GM23338 (cell line): ENCODE data around the gene ETHE1. TPM values are rescaled to one million over a fixed set of nuclear protein-coding genes. Genes with fewer than 3 reads are reported as not detected.
A peak's percentile ranks its signal among the peaks of the same experiment; 100 is the strongest.

Source experiments
- ATAC-seq: fragments of 200-7000 bp; cut with Tn5 transposase; 3 replicates; pipeline ENCODE4 v1.9.1; 2020
- DNase-seq: peaks from one replicate; pipeline ENCODE4 v3.0.0-alpha.2; 2015; ENCODE audit warnings: low spot score
- H2AFZ ChIP-seq: fragments of 200-600 bp; sonication (generic); 2 replicates; pipeline ENCODE4 v1.8.0; 2016; ENCODE audit warnings: antibody characterized with exemption, mild to moderate bottlenecking, moderate library complexity
- H3F3A ChIP-seq: fragments of 200-600 bp; sonication (generic); replicated peaks from 2 replicates; pipeline ENCODE4 v1.8.0; 2017; ENCODE audit warnings: antibody characterized with exemption, mixed run types, low read depth
- H3K27ac ChIP-seq: fragments of 200-600 bp; sonication (generic); 2 replicates; pipeline ENCODE4 v1.6.1; 2016; ENCODE audit warnings: low read depth
- H3K27me3 ChIP-seq: fragments of 200-600 bp; sonication (generic); 2 replicates; pipeline ENCODE4 v1.8.0; 2016; ENCODE audit warnings: mild to moderate bottlenecking, mixed run types, moderate library complexity; ENCODE audit not compliant: insufficient read depth
- H3K36me3 ChIP-seq: fragments of 200-600 bp; sonication (generic); 2 replicates; pipeline ENCODE4 v1.8.0; 2016; ENCODE audit warnings: mild to moderate bottlenecking; ENCODE audit not compliant: insufficient read depth
- H3K4me1 ChIP-seq: fragments of 200-600 bp; sonication (generic); 2 replicates; pipeline ENCODE4 v1.8.0; 2016; ENCODE audit warnings: mild to moderate bottlenecking, moderate library complexity; ENCODE audit not compliant: insufficient read depth
- H3K4me2 ChIP-seq: fragments of 200-600 bp; sonication (generic); 2 replicates; pipeline ENCODE4 v1.7.1; 2017; ENCODE audit warnings: mixed run types
- H3K4me3 ChIP-seq: fragments of 200-600 bp; sonication (generic); 2 replicates; pipeline ENCODE4 v1.6.1; 2016; ENCODE audit warnings: mixed run types
- H3K79me2 ChIP-seq: fragments of 200-600 bp; sonication (generic); replicated peaks from 2 replicates; pipeline ENCODE4 v1.8.0; 2017; ENCODE audit warnings: mild to moderate bottlenecking; ENCODE audit not compliant: insufficient read depth
- H3K9me2 ChIP-seq: fragments of 200-600 bp; sonication (generic); 2 replicates; pipeline ENCODE4 v1.8.0; 2017; ENCODE audit not compliant: insufficient read depth
- H4K20me1 ChIP-seq: fragments of 200-600 bp; sonication (generic); replicated peaks from 2 replicates; pipeline ENCODE4 v1.8.0; 2017; ENCODE audit warnings: mild to moderate bottlenecking; ENCODE audit not compliant: insufficient read depth
- H3K27ac Mint-ChIP-seq: 2 replicates; pipeline ENCODE4 v1.8.0; 2020; ENCODE audit warnings: inconsistent platforms, mild to moderate bottlenecking, moderate library complexity, mixed read lengths
- H3K27me3 Mint-ChIP-seq: 3 replicates; pipeline ENCODE4 v1.8.0; 2022; ENCODE audit warnings: low read depth, mild to moderate bottlenecking, moderate library complexity, mixed read lengths, inconsistent platforms; ENCODE audit not compliant: insufficient read depth, poor library complexity
- H3K36me3 Mint-ChIP-seq: 3 replicates; pipeline ENCODE4 v1.8.0; 2021; ENCODE audit warnings: low read depth, mild to moderate bottlenecking, inconsistent platforms, moderate library complexity, mixed read lengths
- H3K4me1 Mint-ChIP-seq: 3 replicates; pipeline ENCODE4 v1.8.0; 2020; ENCODE audit warnings: mild to moderate bottlenecking, inconsistent platforms, mixed read lengths
- H3K4me3 Mint-ChIP-seq: 3 replicates; pipeline ENCODE4 v1.8.0; 2021; ENCODE audit warnings: moderate library complexity, mild to moderate bottlenecking, inconsistent platforms, mixed read lengths
- H3K9me3 Mint-ChIP-seq: 3 replicates; pipeline ENCODE4 v1.8.0; 2020; ENCODE audit warnings: moderate library complexity, mild to moderate bottlenecking, inconsistent platforms, mixed read lengths
- CREB1 ChIP-seq: fragments of 250-450 bp; sonication (Bioruptor Pico); IDR thresholded peaks from 2 replicates; pipeline ENCODE4 v1.5.0; 2020; ENCODE audit warnings: low read depth, mild to moderate bottlenecking, moderate library complexity
- EZH2 ChIP-seq: fragments of 200-600 bp; sonication (generic); IDR thresholded peaks from one replicate; pipeline ENCODE4 v1.8.0; 2017; ENCODE audit warnings: antibody characterized with exemption, mild to moderate bottlenecking, low read depth; ENCODE audit not compliant: unreplicated experiment
- EZH2phosphoT487 ChIP-seq: fragments of 200-600 bp; sonication (generic); IDR thresholded peaks from one replicate; pipeline ENCODE4 v1.8.1; 2018; ENCODE audit warnings: antibody characterized with exemption; ENCODE audit not compliant: unreplicated experiment
- NANOG ChIP-seq: IDR thresholded peaks from 2 replicates; pipeline ENCODE4 v1.6.1; 2016; ENCODE audit warnings: antibody characterized with exemption, borderline replicate concordance
- POLR2AphosphoS5 ChIP-seq: IDR thresholded peaks from 2 replicates; pipeline ENCODE4 v1.6.1; 2016; ENCODE audit warnings: antibody characterized with exemption, low read depth
- REST ChIP-seq: IDR thresholded peaks from one replicate; pipeline ENCODE4 v1.6.1; 2018; ENCODE audit warnings: antibody characterized with exemption; ENCODE audit not compliant: unreplicated experiment
- ZNF114 ChIP-seq: fragments of 250-450 bp; sonication (Bioruptor Pico); IDR thresholded peaks from 2 replicates; pipeline ENCODE4 v1.5.0; 2020; ENCODE audit warnings: mild to moderate bottlenecking, moderate library complexity
- long read RNA-seq: library from polyadenylated mRNA; unstranded; transcript quantifications from one replicate; pipeline ENCODE4 v2.0.0, GENCODE V29; 2020; ENCODE audit not compliant: unreplicated experiment
- polyA plus RNA-seq: library from polyadenylated mRNA; unstranded; fragments of >200 nt; fragmentation: Nextera tagmentation; extraction: Ambion mirVana; gene quantifications from 2 replicates; pipeline ENCODE4 v1.2.1, GENCODE V29; 2016
- total RNA-seq: library from RNA; depleted of rRNA; stranded (reverse); fragments of >200 nt; shearing (Covaris generic); gene quantifications from 2 replicates; pipeline ENCODE4 v1.2.3, GENCODE V29; 2014; rRNA removed

Gene ETHE1, protein sequence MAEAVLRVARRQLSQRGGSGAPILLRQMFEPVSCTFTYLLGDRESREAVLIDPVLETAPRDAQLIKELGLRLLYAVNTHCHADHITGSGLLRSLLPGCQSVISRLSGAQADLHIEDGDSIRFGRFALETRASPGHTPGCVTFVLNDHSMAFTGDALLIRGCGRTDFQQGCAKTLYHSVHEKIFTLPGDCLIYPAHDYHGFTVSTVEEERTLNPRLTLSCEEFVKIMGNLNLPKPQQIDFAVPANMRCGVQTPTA
- total RNA-seq, result 23.2 and 25.5 TPM in 2 replicates
- polyA plus RNA-seq, result 8.9 and 11.1 TPM in 2 replicates
- long read RNA-seq, transcript ETHE1-201 (7 exons, 963 nt), result major isoform, 18 of 26 reads
- long read RNA-seq, partial matches to known transcripts, result 0 of 26 reads
- long read RNA-seq, other reads (novel, unspliced or antisense), result 4 of 26 reads

- ATAC-seq, result peak; percentile 89
- H3F3A ChIP-seq, result peaks cover 3% of the 10 kb centered on the region; the same call in 1 of the 2 replicates
- H3K9me2 ChIP-seq, result no peaks in the 10 kb centered on the region
- H3K9me3 Mint-ChIP-seq, result no peaks in the 10 kb centered on the region
- H3K4me1 Mint-ChIP-seq, result peaks cover 11% of the 10 kb centered on the region
- no peaks in the 10 kb centered on the region for H3K79me2 ChIP-seq
- peak; percentile 89 for DNase-seq
- H3K4me3 Mint-ChIP-seq, result peak within 1 kb of the TSS; percentile 88
- H3K36me3 Mint-ChIP-seq, result no peaks in the 10 kb centered on the region
- H3K4me1 ChIP-seq, result peaks cover 8% of the 10 kb centered on the region; the same call in 1 of the 2 replicates
- H4K20me1 ChIP-seq, result no peaks in the 10 kb centered on the region
- TF ChIP-seq EZH2phosphoT487, result no peak
- 0 out of 2 replicates have a peak, but pooled peaks have one; percentile 10 for TF ChIP-seq CREB1 (CRISPR knock-in tag)
- TF ChIP-seq NANOG, result no peak
- no peak for TF ChIP-seq REST
- TF ChIP-seq EZH2, result peak; percentile 7
- TF ChIP-seq POLR2AphosphoS5, result peak; percentile 90
- no peak for TF ChIP-seq ZNF114 (CRISPR knock-in tag)
- no peak within 1 kb of the TSS for H3K27ac ChIP-seq
- H3K36me3 ChIP-seq, result no peaks in the 10 kb centered on the region
- peak within 1 kb of the TSS; percentile 96 for H2AFZ ChIP-seq
- H3K27me3 ChIP-seq, result peaks cover 37% of the 10 kb centered on the region
- no peak within 1 kb of the TSS for H3K27ac Mint-ChIP-seq
- H3K27me3 Mint-ChIP-seq, result peaks cover 23% of the 10 kb centered on the region
- H3K4me3 ChIP-seq, result peak within 1 kb of the TSS; percentile 96
- peak within 1 kb of the TSS; percentile 96 for H3K4me2 ChIP-seq
These were observed at the start of gene ETHE1 for GRCh38 chr19:43526884-43527859. Gene ETHE1 (minus strand): TSS chr19:43527201. CDS start chr19:43527177, 24 bp downstream.
